AG09319 (cell line): ENCODE measurements around the gene KIF3B.

Source experiments
- DNase-seq: peaks from one replicate; pipeline ENCODE4 v3.0.0-alpha.2; 2010; ENCODE audit warnings: low read depth; ENCODE audit errors: extremely low read depth
- CTCF ChIP-seq: IDR thresholded peaks from 2 replicates; pipeline ENCODE4 v1.5.1; 2011; ENCODE audit warnings: low read depth, mild to moderate bottlenecking, inconsistent platforms, low read length, moderate library complexity

Gene KIF3B

GRCh38 chr20:32232326-32232886 lies 45.0 kb upstream of the KIF3B start:
- no peak for TF ChIP-seq CTCF
- no peak for DNase-seq

GRCh38 chr20:32233286-32233685 lies 44.2 kb upstream of the KIF3B start:
- DNase-seq = no peak
- no peak for TF ChIP-seq CTCF

GRCh38 chr20:32234135-32234808 lies 43.2 kb upstream of the KIF3B start:
- no peak for TF ChIP-seq CTCF

GRCh38 chr20:32235331-32236047 lies 42.0 kb upstream of the KIF3B start:
- no peak for DNase-seq
- TF ChIP-seq CTCF = no peak

More at GRCh38 chr20:32234135-32234808, 43.2 kb upstream of the KIF3B start:
- DNase-seq = no peak

GRCh38 chr20:32236048-32236533 lies 41.4 kb upstream of the KIF3B start:
- no peak for TF ChIP-seq CTCF
- no peak for DNase-seq

GRCh38 chr20:32236819-32237218 lies 40.6 kb upstream of the KIF3B start:
- DNase-seq = no peak
- no peak for TF ChIP-seq CTCF

- no peak for TF ChIP-seq CTCF
- DNase-seq = no peak
These were observed 40.0 kb upstream of the KIF3B start for GRCh38 chr20:32237419-32237818.
